Body of pancreas (tissue), 4 donors: ENCODE measurements around the gene NFATC4. TPM values are rescaled to one million over a fixed set of nuclear protein-coding genes. Genes with fewer than 3 reads are reported as not detected.

ENCODE experiments used
- ATAC-seq: fragments of 150-250 bp; one replicate; pipeline ENCODE4 v1.9.1; 2016
- DNase-seq, 4 donors: peaks; one replicate each; pipeline ENCODE4 v3.0.0-alpha.2; 2019
- H3K27ac ChIP-seq, 4 donors: fragments of 200-600 bp; sonication (generic); 1 replicate in 3 of 4; 2 replicates in 1 of 4; pipeline versions ENCODE4 v1.5.1 to v1.6.1; 2016 to 2019; ENCODE audit warnings: mild to moderate bottlenecking in 1 of 4, mixed read lengths in 1 of 4, moderate library complexity in 1 of 4
- H3K27me3 ChIP-seq, 2 donors: fragments of 200-600 bp; sonication (generic); one replicate each; pipeline ENCODE4 v1.6.0; 2016; ENCODE audit warnings: mild to moderate bottlenecking in 1 of 2
- H3K36me3 ChIP-seq, 2 donors: fragments of 200-600 bp; sonication (generic); replicated peaks in 1 of 2; 2 replicates each; pipeline ENCODE4 v1.5.1; 2016; ENCODE audit warnings: low read depth in 2 of 2; ENCODE audit not compliant: insufficient read depth in 1 of 2
- H3K4me1 ChIP-seq: fragments of 200-600 bp; sonication (generic); one replicate; pipeline ENCODE4 v1.6.0; 2016
- H3K4me3 ChIP-seq, 2 donors: fragments of 200-600 bp; sonication (generic); 1 replicate in 1 of 2; 2 replicates in 1 of 2; pipeline ENCODE4 v1.5.1; 2016 to 2019
- H3K9me3 ChIP-seq, 3 donors: fragments of 200-600 bp; sonication (generic); 1 replicate in 2 of 3; 2 replicates in 1 of 3; pipeline ENCODE4 v1.5.1; 2016
- CTCF ChIP-seq, 7 experiments: fragments of 450-650 bp in 4 of 7; fragments of 200-600 bp in 3 of 7; sonication (generic) in 3 of 7; IDR thresholded peaks; one replicate each; pipeline ENCODE4 v1.5.1; 2016 to 2019; ENCODE audit warnings: antibody characterized with exemption in 7 of 7
- POLR2A ChIP-seq, 3 donors: fragments of 450-650 bp; IDR thresholded peaks; one replicate each; pipeline ENCODE4 v1.6.1; 2016; ENCODE audit warnings: antibody characterized with exemption in 3 of 3, mild to moderate bottlenecking in 2 of 3
- whole genome bisulfite sequencing, 2 donors: methylation state at CpG; one replicate each; pipeline ENCODE4 v1.1.5; 2017; 5-methylcytosine and 5-hydroxymethylcytosine counted together
- intact Hi-C: fragments of 100-400 bp; cut with DNase I; formaldehyde crosslinking; loops from one replicate; pipeline ENCODE4 v1.15.1; 2023
- total RNA-seq, 2 donors: library from RNA; depleted of rRNA; stranded (reverse); fragments of >200 nt; gene quantifications; one replicate each; pipeline ENCODE4 v1.1.0, GENCODE V29; 2016

The NFATC4 gene
- total RNA-seq, 2 donors from 2014 or later = 11.9 to 19.8 TPM

DNA sequence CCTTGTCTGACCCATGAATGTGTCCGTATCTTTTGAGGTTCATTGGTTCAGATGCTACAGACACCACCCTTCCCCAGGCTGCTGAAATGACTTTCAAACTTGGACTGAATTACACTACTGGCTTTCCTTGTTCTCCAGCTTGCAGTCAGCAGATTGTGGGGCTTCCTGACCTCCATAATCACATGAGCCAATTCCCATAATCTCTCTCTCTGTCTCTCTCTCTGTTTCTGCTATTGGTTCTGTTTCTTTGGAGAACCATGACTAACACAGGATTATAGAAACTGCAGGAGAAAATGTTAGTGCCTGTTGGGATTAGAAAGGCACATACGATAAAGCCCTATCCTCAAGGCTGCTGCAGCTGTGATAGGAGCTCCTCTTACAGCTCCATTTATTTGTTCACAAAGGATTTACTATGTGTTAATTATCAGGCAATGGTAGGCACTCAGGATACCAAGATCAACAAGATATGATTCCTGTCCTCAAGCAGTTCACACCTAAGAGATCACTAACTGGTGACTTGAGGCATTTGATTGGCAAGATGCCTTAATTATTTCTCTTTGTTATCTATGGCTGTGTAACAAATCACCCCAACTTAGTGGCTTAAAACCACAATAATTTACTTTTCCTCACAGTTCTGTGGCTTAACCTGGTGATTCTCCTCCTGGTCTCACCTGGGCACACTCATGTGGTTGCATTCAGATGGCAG, 20.6 kb downstream of the NFATC4 start:
- intact Hi-C loops = no loop called here
- no peak overlapping the region for H3K4me3 ChIP-seq
- no peak for TF ChIP-seq POLR2A (IDR thresholded peaks at IDR 0.05)
- no peak for TF ChIP-seq CTCF (IDR thresholded peaks at IDR 0.05)
- DNase-seq = no peak
- no peak for ATAC-seq
- H3K27ac ChIP-seq = no peak overlapping the region
- peaks cover 4% of the 10 kb centered on the region for H3K4me1 ChIP-seq
- H3K27me3 ChIP-seq = no peaks in the 10 kb centered on the region
- no peaks in the 10 kb centered on the region for H3K9me3 ChIP-seq
- no peaks in the 10 kb centered on the region for H3K36me3 ChIP-seq
- WGBS, 2 donors = 68 to 73% methylated on average over 2 of the region's 2 CpGs

- no peak overlapping the region for H3K4me3 ChIP-seq
- intact Hi-C loops = no loop called here
- no peaks in the 10 kb centered on the region for H3K36me3 ChIP-seq
- H3K9me3 ChIP-seq = no peaks in the 10 kb centered on the region
- TF ChIP-seq POLR2A (IDR thresholded peaks at IDR 0.05) = no peak
- TF ChIP-seq CTCF (IDR thresholded peaks at IDR 0.05) = no peak
- no peaks in the 10 kb centered on the region for H3K27me3 ChIP-seq
- ATAC-seq = no peak
- peaks cover 4% of the 10 kb centered on the region for H3K4me1 ChIP-seq
- no peak for DNase-seq
- H3K27ac ChIP-seq = no peak overlapping the region
- 75 to 78% methylated on average over 11 of the region's 11 CpGs for WGBS, 2 donors
Measured at GRCh38 chr14:24389226-24389848, 21.4 kb downstream of the NFATC4 start.

GRCh38 chr14:24390701-24391468, 22.9 kb downstream of the NFATC4 start:
- peaks cover 4% of the 10 kb centered on the region for H3K4me1 ChIP-seq
- H3K27ac ChIP-seq = no peak overlapping the region
- TF ChIP-seq POLR2A (IDR thresholded peaks at IDR 0.05) = no peak
- no peak for TF ChIP-seq CTCF (IDR thresholded peaks at IDR 0.05)
- ATAC-seq (no peak), DNase-seq (no peak)
- H3K36me3 ChIP-seq = no peaks in the 10 kb centered on the region
- intact Hi-C loops = no loop called here
- no peaks in the 10 kb centered on the region for H3K27me3 ChIP-seq
- H3K9me3 ChIP-seq = no peaks in the 10 kb centered on the region
- H3K4me3 ChIP-seq = no peak overlapping the region
- WGBS, 2 donors = 62 to 72% methylated on average over 6 of the region's 6 CpGs

- Histone ChIP-seq H3K4me1 (no peaks in the 10 kb centered on the region), H3K27me3 (no peaks in the 10 kb centered on the region), H3K4me3 (no peak overlapping the region), H3K9me3 (no peaks in the 10 kb centered on the region), H3K27ac (no peak overlapping the region), H3K36me3 (no peaks in the 10 kb centered on the region)
- intact Hi-C loops = no loop called here
- TF ChIP-seq CTCF (IDR thresholded peaks at IDR 0.05) = peak in 2 of 7 experiments; percentile 8 to 18
- no peak for TF ChIP-seq POLR2A (IDR thresholded peaks at IDR 0.05)
- peak; percentile 73 for ATAC-seq
- 43 to 54% methylated on average over 8 of the region's 8 CpGs for WGBS, 2 donors
- DNase-seq = no peak
Measured at GRCh38 chr14:24392325-24393091, 24.5 kb downstream of the NFATC4 start.
